Gastrocnemius medialis (tissue), 4 donors: ENCODE measurements around the gene DISP2. TPM values are rescaled to one million over a fixed set of nuclear protein-coding genes. Genes with fewer than 3 reads are reported as not detected.

Experiments used
- ATAC-seq, 2 donors: fragments of 150-250 bp; one replicate each; pipeline ENCODE4 v1.9.1; 2016
- DNase-seq, 2 donors: peaks; one replicate each; pipeline ENCODE4 v3.0.0-alpha.2; 2019
- H3K27ac ChIP-seq, 4 donors: fragments of 200-600 bp; sonication (generic); 1 replicate in 1 of 4; 2 replicates in 3 of 4; pipeline ENCODE4 v1.5.1; 2016 to 2018; ENCODE audit warnings: mild to moderate bottlenecking in 2 of 4, moderate library complexity in 1 of 4
- H3K27me3 ChIP-seq, 3 donors: fragments of 200-600 bp; sonication (generic) in 2 of 3; 1 replicate in 1 of 3; 2 replicates in 2 of 3; pipeline versions ENCODE4 v1.5.1 to v1.6.0; 2016 to 2019; ENCODE audit warnings: mild to moderate bottlenecking in 1 of 3, moderate library complexity in 1 of 3
- H3K36me3 ChIP-seq, 2 donors: fragments of 200-600 bp; sonication (generic) in 1 of 2; one replicate each; pipeline ENCODE4 v1.5.1; 2017 to 2018
- H3K4me1 ChIP-seq, 2 donors: fragments of 200-600 bp; sonication (generic) in 1 of 2; one replicate each; pipeline ENCODE4 v1.5.1; 2016 to 2017; ENCODE audit warnings: mild to moderate bottlenecking in 2 of 2
- H3K4me3 ChIP-seq, 4 donors: fragments of 200-600 bp; sonication (generic) in 3 of 4; 1 replicate in 1 of 4; 2 replicates in 3 of 4; pipeline ENCODE4 v1.5.1; 2016 to 2019; ENCODE audit warnings: mild to moderate bottlenecking in 2 of 4
- H3K9me3 ChIP-seq, 3 donors: fragments of 200-600 bp; sonication (generic) in 2 of 3; 1 replicate in 1 of 3; 2 replicates in 2 of 3; pipeline ENCODE4 v1.5.1; 2016 to 2019
- POLR2A ChIP-seq, 2 donors: fragments of 450-650 bp; IDR thresholded peaks; one replicate each; pipeline ENCODE4 v1.6.1; 2017; ENCODE audit warnings: antibody characterized with exemption in 2 of 2, mild to moderate bottlenecking in 2 of 2, moderate library complexity in 2 of 2
- in situ Hi-C, 4 donors: fragments of 200-750 bp; cut with MboI; loops; one replicate each; pipeline versions ENCODE4 v1.15.0 to v1.8.0; 2017; ENCODE audit warnings: low sequenced_read_pairs in 4 of 4
- intact Hi-C: fragments of 100-400 bp; cut with DNase I; formaldehyde crosslinking; loops from one replicate; pipeline ENCODE4 v1.15.1; 2023; ENCODE audit warnings: low total_unique reads
- total RNA-seq, 4 donors: library from RNA; depleted of rRNA; stranded (reverse); fragments of >200 nt; gene quantifications; one replicate each; pipeline versions ENCODE4 v1.1.0 to v1.2.3, GENCODE V29; 2016
- TF ChIP-seq, protein P1 (sequence below), 5 experiments: fragments of 450-650 bp in 3 of 5; fragments of 200-600 bp in 2 of 5; sonication (generic) in 2 of 5; IDR thresholded peaks in 4 of 5; conservative IDR thresholded peaks in 1 of 5; 1 replicate in 4 of 5; 2 replicates in 1 of 5; pipeline ENCODE4 v1.5.1; 2016 to 2019; ENCODE audit warnings: antibody characterized with exemption in 5 of 5, mild to moderate bottlenecking in 3 of 5, moderate library complexity in 3 of 5

The DISP2 gene
- total RNA-seq, 4 donors from 2014 or later: 0.02 to 0.12 (median 0.06) TPM

DNA sequence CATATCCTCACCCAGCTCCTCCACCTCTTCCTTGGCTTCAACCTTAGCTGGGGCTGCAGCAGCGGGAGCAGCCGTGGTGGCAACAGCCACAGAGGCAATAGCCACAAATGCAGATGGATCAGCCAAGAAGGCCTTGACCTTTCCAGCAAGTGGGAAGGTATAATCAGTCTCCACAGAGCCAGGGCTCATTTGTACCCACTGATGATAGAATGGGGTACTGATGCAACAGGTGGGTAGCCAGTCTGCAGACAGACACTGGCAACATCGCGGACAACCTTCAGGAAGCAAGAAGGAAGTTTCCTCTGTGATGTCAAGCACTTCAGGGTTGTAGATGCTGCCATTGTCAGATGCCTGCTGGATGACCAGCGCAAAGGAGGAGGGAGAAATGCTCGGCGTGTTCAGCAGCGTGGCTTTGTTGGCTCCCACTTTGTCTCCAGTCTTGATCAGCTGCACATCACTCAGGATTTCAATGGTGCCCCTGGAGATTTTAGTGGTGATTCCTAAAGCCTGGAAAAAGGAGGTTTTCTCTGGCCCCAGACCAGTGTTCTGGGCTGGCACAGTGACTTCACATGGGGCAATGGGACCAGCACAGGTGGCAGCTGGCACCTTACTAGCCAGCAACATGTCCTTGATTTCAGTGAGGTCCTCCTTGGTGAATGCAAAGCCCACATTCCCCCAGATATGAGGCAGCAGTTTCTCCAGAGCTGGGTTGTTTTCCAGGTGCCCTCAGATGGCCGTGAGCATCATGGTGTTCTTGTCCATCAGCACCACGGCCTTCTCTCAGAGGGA is 45.5 kb upstream of the DISP2 start:
- in situ Hi-C loops: loop anchor here in 2 of 4 donors (10.0 kb wide), 1 partner anchor 112 kb away; no protein-coding TSS in a partner anchor
- Histone ChIP-seq H3K27ac (no peak overlapping the region), H3K36me3 (no peaks in the 10 kb centered on the region), H3K27me3 (no peaks in the 10 kb centered on the region), H3K4me3 (no peak overlapping the region), H3K9me3 (no peaks in the 10 kb centered on the region), H3K4me1 (peaks cover 0 to 8% of the 10 kb centered on the region in 2 donors)
- DNase-seq (no peak), ATAC-seq (no peak)
- intact Hi-C loops: no loop called here
- TF ChIP-seq, protein P1, sequence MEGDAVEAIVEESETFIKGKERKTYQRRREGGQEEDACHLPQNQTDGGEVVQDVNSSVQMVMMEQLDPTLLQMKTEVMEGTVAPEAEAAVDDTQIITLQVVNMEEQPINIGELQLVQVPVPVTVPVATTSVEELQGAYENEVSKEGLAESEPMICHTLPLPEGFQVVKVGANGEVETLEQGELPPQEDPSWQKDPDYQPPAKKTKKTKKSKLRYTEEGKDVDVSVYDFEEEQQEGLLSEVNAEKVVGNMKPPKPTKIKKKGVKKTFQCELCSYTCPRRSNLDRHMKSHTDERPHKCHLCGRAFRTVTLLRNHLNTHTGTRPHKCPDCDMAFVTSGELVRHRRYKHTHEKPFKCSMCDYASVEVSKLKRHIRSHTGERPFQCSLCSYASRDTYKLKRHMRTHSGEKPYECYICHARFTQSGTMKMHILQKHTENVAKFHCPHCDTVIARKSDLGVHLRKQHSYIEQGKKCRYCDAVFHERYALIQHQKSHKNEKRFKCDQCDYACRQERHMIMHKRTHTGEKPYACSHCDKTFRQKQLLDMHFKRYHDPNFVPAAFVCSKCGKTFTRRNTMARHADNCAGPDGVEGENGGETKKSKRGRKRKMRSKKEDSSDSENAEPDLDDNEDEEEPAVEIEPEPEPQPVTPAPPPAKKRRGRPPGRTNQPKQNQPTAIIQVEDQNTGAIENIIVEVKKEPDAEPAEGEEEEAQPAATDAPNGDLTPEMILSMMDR (IDR thresholded peaks at IDR 0.05 in 4 of 5, conservative IDR thresholded peaks at IDR 0.05 in 1 of 5): no peak
- TF ChIP-seq POLR2A (IDR thresholded peaks at IDR 0.05): no peak

DNA sequence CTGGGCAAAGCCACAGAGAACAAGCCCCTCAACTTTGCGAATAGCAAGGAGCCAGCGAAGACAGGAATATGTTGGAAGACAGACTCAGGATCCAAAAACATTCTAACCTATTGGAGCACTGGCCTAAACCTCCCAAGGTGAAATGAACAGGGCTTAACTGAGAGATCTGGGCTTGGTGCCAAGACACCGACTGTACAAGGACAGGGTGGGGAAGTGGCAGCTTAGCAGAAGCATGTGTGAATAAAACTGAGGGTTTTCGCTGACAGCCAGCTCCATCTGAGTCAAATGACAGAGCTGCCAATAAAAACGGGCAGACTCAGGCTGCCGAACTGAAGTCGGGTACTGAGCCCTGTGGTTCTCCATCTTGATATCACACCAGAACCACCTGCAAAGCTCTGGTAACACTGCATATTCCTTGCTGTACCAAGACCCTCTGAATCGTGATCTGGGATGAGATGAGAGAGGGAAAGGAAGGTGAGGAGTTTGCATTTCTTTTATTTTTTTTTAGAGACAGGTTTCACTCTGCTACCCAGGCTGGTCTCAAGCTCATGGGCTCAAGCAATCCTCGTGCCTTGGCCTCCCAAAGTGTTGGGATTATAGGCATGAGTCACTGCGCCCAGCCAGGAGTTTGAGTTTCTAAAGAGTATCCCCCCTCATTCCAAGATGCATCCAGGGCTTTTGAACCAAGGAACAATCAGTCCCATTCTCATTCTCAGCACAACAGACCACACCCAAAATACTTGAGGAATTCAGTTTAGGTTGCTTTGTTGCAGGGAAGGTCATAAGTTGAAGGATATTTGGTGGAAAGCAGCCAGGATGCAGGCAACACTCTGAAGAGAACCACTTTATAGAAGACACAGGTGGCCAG is 44.3 kb upstream of the DISP2 start:
- intact Hi-C loops: no loop called here

DNA sequence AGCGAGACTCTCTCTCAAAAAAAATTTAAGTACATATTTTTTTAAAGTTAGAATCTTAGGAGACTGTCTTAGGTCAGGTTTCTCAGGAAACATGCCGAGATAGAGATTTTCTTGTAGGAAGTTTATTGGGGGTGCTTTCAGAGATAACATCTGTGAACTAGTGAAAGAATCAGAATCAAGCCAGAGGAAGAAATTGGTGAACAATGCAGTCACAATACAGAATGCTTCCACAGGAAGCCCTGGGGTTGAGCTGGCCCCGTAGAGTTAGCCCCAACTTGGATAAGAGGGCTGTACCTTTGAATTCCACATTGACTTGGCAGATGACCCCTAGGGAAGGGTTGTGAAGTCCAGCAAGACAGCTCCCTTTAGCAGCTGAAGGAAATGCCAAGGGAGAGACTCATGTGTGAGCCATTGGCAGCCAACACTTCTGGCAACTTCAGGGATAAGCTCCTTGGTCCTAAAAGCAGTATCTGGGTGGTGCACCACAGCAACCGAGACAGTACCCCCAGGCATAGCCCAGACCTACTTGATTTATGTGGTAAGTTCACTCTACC is 43.2 kb upstream of the DISP2 start:
- H3K27me3 ChIP-seq: no peaks in the 10 kb centered on the region
- DNase-seq: no peak
- H3K36me3 ChIP-seq: no peaks in the 10 kb centered on the region
- no peak overlapping the region for H3K27ac ChIP-seq
- H3K9me3 ChIP-seq: no peaks in the 10 kb centered on the region
- peaks cover 0 to 8% of the 10 kb centered on the region in 2 donors for H3K4me1 ChIP-seq
- in situ Hi-C loops: loop anchor here in 2 of 4 donors (10.0 kb wide), 1 partner anchor 110 kb away; no protein-coding TSS in a partner anchor
- H3K4me3 ChIP-seq: no peak overlapping the region
- intact Hi-C loops: no loop called here
- no peak for TF ChIP-seq POLR2A (IDR thresholded peaks at IDR 0.05)
- TF ChIP-seq, protein P1 (IDR thresholded peaks at IDR 0.05 in 4 of 5, conservative IDR thresholded peaks at IDR 0.05 in 1 of 5): no peak
- ATAC-seq: no peak

More for the DNA sequence above, 44.3 kb upstream of the DISP2 start:
- DNase-seq (peak in 1 of 2 donors; percentile 45), ATAC-seq (peak; percentile 49 to 70)
- Histone ChIP-seq H3K4me3 (no peak overlapping the region), H3K4me1 (peaks cover 0 to 8% of the 10 kb centered on the region in 2 donors), H3K27me3 (no peaks in the 10 kb centered on the region), H3K36me3 (no peaks in the 10 kb centered on the region), H3K9me3 (no peaks in the 10 kb centered on the region), H3K27ac (no peak overlapping the region)
- no peak for TF ChIP-seq POLR2A (IDR thresholded peaks at IDR 0.05)
- TF ChIP-seq, protein P1 (IDR thresholded peaks at IDR 0.05 in 4 of 5, conservative IDR thresholded peaks at IDR 0.05 in 1 of 5): no peak
- in situ Hi-C loops: loop anchor here in 2 of 4 donors (10.0 kb wide), 1 partner anchor 111 kb away; no protein-coding TSS in a partner anchor

DNA sequence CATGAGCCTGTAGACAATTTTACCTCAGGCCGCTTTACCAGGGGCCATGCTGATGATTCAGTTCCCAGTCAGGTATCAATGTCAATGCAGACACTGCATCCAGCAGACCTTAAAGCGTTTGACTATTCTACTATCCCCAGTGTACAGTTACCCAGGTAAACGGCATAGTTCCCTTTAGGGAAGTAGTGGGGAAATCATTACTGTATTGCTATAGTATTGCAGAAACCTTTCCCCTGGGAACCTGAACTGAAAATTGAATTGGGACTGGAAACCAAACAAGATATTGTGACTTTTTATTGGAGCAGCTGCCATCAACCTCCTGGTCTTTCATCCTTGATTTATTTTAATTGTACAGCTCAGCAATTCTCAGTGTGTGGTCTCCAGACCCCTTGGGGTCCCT is 41.1 kb upstream of the DISP2 start:
- intact Hi-C loops: no loop called here
- Histone ChIP-seq H3K27ac (no peak overlapping the region), H3K36me3 (no peaks in the 10 kb centered on the region), H3K27me3 (no peaks in the 10 kb centered on the region), H3K4me1 (peaks cover 0 to 8% of the 10 kb centered on the region in 2 donors), H3K4me3 (no peak overlapping the region), H3K9me3 (no peaks in the 10 kb centered on the region)
- DNase-seq: no peak
- ATAC-seq: no peak
- no peak for TF ChIP-seq POLR2A (IDR thresholded peaks at IDR 0.05)
- in situ Hi-C loops: loop anchor here in 2 of 4 donors (10.0 kb wide), 1 partner anchor 108 kb away; no protein-coding TSS in a partner anchor
